Tracheal epithelial cell (primary cell): ENCODE data around the gene CCNB3. TPM values are rescaled to one million over a fixed set of nuclear protein-coding genes. Genes with fewer than 3 reads are reported as not detected.

Experiments used
- total RNA-seq: library from RNA; depleted of rRNA; stranded (reverse); fragments of >200 nt; gene quantifications from 2 replicates; pipeline ENCODE4 v1.2.1, GENCODE V29; 2014

CCNB3 gene, protein sequence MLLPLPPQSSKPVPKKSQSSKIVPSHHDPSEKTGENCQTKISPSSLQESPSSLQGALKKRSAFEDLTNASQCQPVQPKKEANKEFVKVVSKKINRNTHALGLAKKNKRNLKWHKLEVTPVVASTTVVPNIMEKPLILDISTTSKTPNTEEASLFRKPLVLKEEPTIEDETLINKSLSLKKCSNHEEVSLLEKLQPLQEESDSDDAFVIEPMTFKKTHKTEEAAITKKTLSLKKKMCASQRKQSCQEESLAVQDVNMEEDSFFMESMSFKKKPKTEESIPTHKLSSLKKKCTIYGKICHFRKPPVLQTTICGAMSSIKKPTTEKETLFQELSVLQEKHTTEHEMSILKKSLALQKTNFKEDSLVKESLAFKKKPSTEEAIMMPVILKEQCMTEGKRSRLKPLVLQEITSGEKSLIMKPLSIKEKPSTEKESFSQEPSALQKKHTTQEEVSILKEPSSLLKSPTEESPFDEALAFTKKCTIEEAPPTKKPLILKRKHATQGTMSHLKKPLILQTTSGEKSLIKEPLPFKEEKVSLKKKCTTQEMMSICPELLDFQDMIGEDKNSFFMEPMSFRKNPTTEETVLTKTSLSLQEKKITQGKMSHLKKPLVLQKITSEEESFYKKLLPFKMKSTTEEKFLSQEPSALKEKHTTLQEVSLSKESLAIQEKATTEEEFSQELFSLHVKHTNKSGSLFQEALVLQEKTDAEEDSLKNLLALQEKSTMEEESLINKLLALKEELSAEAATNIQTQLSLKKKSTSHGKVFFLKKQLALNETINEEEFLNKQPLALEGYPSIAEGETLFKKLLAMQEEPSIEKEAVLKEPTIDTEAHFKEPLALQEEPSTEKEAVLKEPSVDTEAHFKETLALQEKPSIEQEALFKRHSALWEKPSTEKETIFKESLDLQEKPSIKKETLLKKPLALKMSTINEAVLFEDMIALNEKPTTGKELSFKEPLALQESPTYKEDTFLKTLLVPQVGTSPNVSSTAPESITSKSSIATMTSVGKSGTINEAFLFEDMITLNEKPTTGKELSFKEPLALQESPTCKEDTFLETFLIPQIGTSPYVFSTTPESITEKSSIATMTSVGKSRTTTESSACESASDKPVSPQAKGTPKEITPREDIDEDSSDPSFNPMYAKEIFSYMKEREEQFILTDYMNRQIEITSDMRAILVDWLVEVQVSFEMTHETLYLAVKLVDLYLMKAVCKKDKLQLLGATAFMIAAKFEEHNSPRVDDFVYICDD (N-terminal part only)
- under 0.01 TPM in 1 of 2 replicates, not detected in the other for total RNA-seq

DNA sequence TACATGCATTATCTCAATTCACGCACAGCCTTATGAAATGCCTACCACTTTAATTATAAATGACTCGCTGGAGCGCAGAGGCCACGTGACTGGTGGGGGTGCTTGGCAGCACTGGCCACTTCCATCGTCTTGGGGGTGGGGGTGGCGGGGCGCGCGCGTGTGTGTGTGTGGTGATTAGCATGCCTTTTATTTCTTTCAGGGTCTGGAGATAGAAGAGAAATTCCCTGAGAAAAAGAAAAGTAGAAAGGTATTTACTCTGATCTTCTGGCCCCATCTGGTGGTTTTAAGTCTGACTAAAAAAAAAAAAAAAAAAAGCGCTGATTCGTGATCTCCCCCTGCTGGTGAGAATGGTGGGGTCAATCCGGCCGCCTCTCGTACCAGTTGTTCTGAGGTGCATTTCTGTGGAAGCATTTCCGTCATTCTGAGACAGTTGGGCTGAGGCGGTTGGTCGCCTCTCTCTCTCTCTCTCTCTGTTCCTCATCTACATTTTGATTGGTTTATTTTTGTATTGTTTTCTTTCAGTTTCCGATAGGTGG lies at the start of gene CCNB3:
TSS of gene CCNB3 (plus strand) at position 402 of the 536 bp plus-strand sequence. CDS start 80,399 bp downstream, outside the sequence.

DNA sequence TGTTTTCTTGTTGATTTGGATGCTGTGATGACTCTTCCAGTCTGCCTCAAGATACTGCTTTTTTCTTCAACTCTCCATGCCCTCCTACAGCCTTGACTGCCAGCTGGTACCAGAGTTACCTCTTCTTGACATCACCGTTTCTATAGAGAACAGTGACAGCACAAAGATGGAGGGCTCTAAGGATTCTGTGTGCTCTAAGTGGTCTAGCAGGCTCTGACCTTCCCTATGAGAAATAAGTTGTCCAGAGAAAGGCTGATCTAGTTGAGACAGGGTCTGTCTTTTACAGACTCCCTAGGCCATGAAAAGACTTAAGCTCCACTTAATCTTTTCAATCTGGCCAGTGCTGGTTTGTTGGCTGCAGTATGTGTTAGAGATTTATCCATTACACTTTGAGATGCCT lies 3.7 kb upstream of the CCNB3 start, which contains the start of gene AKAP4:
TSS of gene AKAP4 (minus strand) at position 101 of the 400 bp plus-strand sequence. CDS start 118 bp downstream, outside the sequence.

Other genes starting within 250 kb of the CCNB3 start
- gene AKAP4, start 3.8 kb upstream of the CCNB3 start, total RNA-seq: not detected in 2 replicates